ENCODE measurements around the gene CXCL6.

The CXCL6 gene

DNA sequence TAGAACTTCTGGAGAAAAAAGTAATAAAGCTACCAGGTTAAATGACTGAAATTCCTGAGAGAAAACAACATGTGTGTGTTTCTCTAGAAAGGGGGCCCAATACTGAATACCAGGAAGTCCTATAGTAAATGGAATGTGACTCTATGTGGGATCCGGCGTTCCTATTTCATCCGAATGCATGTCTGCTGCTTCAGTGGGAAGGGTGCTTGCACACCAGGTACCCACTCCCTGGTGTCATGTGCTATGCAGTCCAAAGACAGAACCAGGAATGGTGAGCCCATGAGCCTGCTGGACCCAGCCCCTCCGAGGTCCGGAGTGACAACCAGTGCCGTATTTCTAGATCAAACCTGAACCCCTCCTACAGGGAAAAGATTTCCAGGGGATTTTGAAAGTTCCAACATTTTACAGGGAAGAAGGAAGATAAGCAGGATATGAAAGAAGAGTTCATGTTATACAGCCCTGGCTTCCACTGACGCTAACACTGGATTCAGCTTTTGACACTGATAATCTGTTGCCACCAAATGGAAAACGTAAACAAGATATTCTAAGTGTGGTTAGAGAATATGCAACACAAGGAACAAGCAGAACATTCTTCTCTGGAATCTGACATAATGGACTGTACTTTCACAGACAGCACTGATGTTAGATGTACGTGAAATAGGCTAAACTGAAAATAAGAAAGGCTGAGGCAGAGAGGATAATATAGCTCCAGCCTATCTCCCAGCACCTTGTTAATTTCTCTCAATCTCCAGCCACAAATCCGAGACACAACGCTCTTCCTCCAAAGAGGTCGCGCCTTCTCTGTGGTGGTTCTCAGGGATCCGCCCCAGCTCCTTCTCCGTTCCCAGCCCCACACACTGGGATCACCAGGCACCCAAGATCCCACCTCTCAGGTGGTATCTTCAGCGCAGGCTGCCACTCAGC lies 32.0 kb downstream of the CXCL6 start:
- DNase-seq (ENCODE audit: low read depth): no peak

- DNase-seq (ENCODE audit: low read depth): no peak
Measured at GRCh38 chr4:73869130-73870055, 32.9 kb downstream of the CXCL6 start, which contains the start of gene CXCL1. CXCL1 (plus strand) TSS chr4:73869393; CDS start chr4:73869471, 78 bp downstream.

- no peak for DNase-seq (ENCODE audit: low read depth)
Measured at GRCh38 chr4:73870260-73870659, 33.8 kb downstream of the CXCL6 start.

DNA sequence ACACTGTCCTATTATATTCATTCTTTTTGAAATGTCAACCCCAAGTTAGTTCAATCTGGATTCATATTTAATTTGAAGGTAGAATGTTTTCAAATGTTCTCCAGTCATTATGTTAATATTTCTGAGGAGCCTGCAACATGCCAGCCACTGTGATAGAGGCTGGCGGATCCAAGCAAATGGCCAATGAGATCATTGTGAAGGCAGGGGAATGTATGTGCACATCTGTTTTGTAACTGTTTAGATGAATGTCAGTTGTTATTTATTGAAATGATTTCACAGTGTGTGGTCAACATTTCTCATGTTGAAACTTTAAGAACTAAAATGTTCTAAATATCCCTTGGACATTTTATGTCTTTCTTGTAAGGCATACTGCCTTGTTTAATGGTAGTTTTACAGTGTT lies 34.3 kb downstream of the CXCL6 start:
- DNase-seq (ENCODE audit: low read depth): no peak

- no peak for DNase-seq (ENCODE audit: low read depth)
Measured at GRCh38 chr4:73871511-73872310, 35.2 kb downstream of the CXCL6 start.

GRCh38 chr4:73872316-73873108 lies 36.0 kb downstream of the CXCL6 start:
- no peak for DNase-seq (ENCODE audit: low read depth)

- no peak for DNase-seq (ENCODE audit: low read depth)
Measured at GRCh38 chr4:73874386-73874785, 37.9 kb downstream of the CXCL6 start.

GRCh38 chr4:73875401-73875800 lies 38.9 kb downstream of the CXCL6 start:
- no peak for DNase-seq (ENCODE audit: low read depth)

- DNase-seq (ENCODE audit: low read depth): no peak
Measured at GRCh38 chr4:73883306-73883705, 46.8 kb downstream of the CXCL6 start.

DNA sequence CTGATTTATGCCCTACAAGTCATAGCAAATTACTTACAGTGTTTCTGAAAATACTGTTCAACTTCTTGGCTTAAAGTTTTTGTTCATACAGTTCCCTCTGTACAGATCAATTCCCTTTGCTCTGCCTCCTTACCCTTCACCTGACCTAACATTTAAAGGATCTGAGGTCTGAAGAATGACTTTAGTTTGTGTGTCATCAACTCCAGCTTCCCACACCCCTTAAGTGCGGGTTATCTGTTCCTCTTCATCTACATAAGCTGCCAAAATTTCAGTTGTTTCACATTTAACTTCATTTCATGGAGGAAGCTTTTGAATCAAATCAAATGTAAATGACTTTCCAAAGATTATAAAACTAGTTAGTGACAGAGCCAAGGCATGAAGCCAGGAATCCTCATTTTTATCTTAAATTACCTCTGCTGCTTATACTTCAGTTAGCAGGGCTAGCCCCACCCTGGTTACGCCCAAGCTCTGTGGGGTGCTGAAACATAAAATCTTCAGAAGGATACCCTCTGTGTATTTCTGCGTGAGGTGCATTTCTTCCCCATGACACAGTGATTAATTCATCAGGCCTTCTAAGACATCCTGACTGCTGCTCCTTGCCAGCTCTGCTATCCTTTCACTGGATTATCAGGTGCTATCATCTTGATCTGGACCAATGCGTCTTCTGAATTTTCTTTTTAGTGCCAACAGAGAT lies 49.2 kb downstream of the CXCL6 start:
- DNase-seq (ENCODE audit: low read depth): no peak
